Measurements from ENCODE around the gene EVA1C. TPM values are rescaled to one million over a fixed set of nuclear protein-coding genes. Genes with fewer than 3 reads are reported as not detected.
A peak's percentile ranks its signal among the peaks of the same experiment; 100 is the strongest.
"Not testable (repeated sequence)": the region's sequence is repeated elsewhere in the genome, so short reads cannot be mapped to it uniquely, and the experiment has no call there.

The EVA1C gene
- total and polyA plus RNA-seq, 2 experiments from 2014 or later, result 2.2 to 3.4 TPM

DNA sequence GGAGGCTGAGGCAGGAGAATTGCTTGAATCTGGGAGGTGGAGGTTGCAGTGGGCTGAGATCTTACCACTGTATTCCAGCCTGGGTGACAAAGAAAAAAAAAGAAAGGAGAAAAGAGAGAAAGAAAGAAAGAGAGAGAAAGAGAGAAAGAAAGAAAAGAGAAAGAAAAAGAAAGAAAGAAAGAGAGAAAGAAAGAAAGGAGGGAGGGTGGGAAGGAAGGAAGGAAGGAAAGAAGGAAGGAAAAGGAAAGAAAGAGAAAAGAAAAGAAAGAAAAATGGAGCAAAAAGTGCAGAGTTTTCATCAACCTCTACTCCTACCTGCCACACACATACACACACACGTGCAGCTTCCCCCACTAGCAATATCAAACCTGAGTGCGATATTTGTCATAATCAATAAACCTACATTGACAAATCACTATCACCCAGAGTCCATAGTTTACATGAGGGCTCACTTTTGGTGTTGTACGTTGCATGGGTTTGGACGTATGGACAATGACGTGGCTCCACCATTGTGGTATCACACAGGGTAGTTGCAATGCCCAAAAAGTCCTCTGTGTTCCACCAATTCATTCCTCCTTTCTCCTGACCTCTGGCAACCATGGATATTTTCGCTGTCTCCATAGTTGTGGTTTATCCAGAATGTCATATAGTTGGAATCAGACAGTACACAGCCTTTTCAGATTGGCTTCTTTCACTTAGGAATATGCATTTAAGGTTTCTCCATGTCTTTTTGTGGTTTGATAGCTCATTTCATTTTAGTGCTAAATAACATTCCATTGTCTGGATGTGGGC lies 36.5 kb downstream of the EVA1C start:
- Histone ChIP-seq H3K4me2 (no peak overlapping the region), H3K4me3 (no peak overlapping the region), H3K36me3 (replicated peaks; ENCODE audit: insufficient read depth, low read depth) (no peaks in the 10 kb centered on the region), H4K20me1 (ENCODE audit: insufficient read depth, poor library complexity, severe bottlenecking) (no peaks in the 10 kb centered on the region), H2AFZ (no peak overlapping the region), H3K79me2 (no peaks in the 10 kb centered on the region), H3K4me1 (ENCODE audit: insufficient read depth) (no peaks in the 10 kb centered on the region), H3K27me3 (no peaks in the 10 kb centered on the region), H3K9me3 (ENCODE audit: low read depth) (no peaks in the 10 kb centered on the region), H3K27ac (no peak overlapping the region), H3K9me2 (replicated peaks; ENCODE audit: insufficient read depth) (no peaks in the 10 kb centered on the region)
- no peak for DNase-seq (ENCODE audit: low spot score)
- TF ChIP-seq CTCF (IDR thresholded peaks at IDR 0.05; ENCODE audit: poor library complexity) (no peak), EZH2 (IDR thresholded peaks at IDR 0.05; ENCODE audit: borderline replicate concordance) (no peak), EZH2phosphoT487 (IDR thresholded peaks at IDR 0.05; ENCODE audit: low read depth, severe bottlenecking, unreplicated experiment) (no peak)
- 94% methylated on average over 6 of the region's 6 CpGs for WGBS (ENCODE audit: low lambda C conversion rate, missing lambda C conversion rate)

GRCh38 chr21:32450881-32451701 lies 38.6 kb downstream of the EVA1C start:
- H3K27me3 ChIP-seq; H3K9me3 ChIP-seq (ENCODE audit: low read depth); H3K36me3 ChIP-seq (replicated peaks; ENCODE audit: insufficient read depth, low read depth); H2AFZ ChIP-seq; H4K20me1 ChIP-seq (ENCODE audit: insufficient read depth, poor library complexity, severe bottlenecking); H3K4me2 ChIP-seq; H3K9me2 ChIP-seq (replicated peaks; ENCODE audit: insufficient read depth); H3K4me1 ChIP-seq (ENCODE audit: insufficient read depth); DNase-seq (ENCODE audit: low spot score); H3K4me3 ChIP-seq; H3K79me2 ChIP-seq: not testable (repeated sequence)
- WGBS (ENCODE audit: low lambda C conversion rate, missing lambda C conversion rate), result 58% methylated on average over 14 of the region's 14 CpGs
- H3K27ac ChIP-seq, result peak overlapping the region; percentile 74

DNA sequence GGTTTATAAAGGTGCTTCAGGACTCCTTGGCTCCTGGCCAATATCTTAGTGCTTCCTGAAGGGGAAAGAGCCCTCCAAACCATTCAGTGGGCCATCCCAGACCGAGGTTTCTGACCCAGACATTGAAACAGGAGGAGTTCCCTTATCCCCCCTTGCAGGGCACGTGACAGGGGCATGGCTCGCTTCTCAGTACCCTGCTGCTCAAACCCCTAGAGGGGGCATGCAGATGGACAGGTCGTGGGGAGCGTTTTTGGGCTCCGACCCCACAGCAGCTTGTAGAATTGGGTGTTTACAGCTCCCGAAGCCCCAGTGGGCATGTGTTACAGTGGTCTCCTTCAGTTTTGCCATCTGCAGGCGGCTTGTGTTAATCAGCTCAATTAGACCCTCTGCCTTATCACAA lies 39.7 kb downstream of the EVA1C start:
- H3K9me3 ChIP-seq (ENCODE audit: low read depth); H3K4me3 ChIP-seq; H3K9me2 ChIP-seq (replicated peaks; ENCODE audit: insufficient read depth); DNase-seq (ENCODE audit: low spot score); H3K79me2 ChIP-seq; H3K27ac ChIP-seq; H3K4me1 ChIP-seq (ENCODE audit: insufficient read depth); H2AFZ ChIP-seq; H3K4me2 ChIP-seq; H3K27me3 ChIP-seq; H4K20me1 ChIP-seq (ENCODE audit: insufficient read depth, poor library complexity, severe bottlenecking); H3K36me3 ChIP-seq (replicated peaks; ENCODE audit: insufficient read depth, low read depth): not testable (repeated sequence)
- 80% methylated on average over 8 of the region's 8 CpGs for WGBS (ENCODE audit: low lambda C conversion rate, missing lambda C conversion rate)

- DNase-seq (ENCODE audit: low spot score), result no peak
- H3K9me2 ChIP-seq (replicated peaks; ENCODE audit: insufficient read depth), result no peaks in the 10 kb centered on the region
- H3K4me2 ChIP-seq, result no peak overlapping the region
- no peaks in the 10 kb centered on the region for H3K9me3 ChIP-seq (ENCODE audit: low read depth)
- TF ChIP-seq CTCF (IDR thresholded peaks at IDR 0.05; ENCODE audit: poor library complexity), result no peak
- no peak for TF ChIP-seq EZH2 (IDR thresholded peaks at IDR 0.05; ENCODE audit: borderline replicate concordance)
- TF ChIP-seq EZH2phosphoT487 (IDR thresholded peaks at IDR 0.05; ENCODE audit: low read depth, severe bottlenecking, unreplicated experiment), result no peak
- H3K79me2 ChIP-seq, result no peaks in the 10 kb centered on the region
- no peak overlapping the region for H3K4me3 ChIP-seq
- H3K27ac ChIP-seq, result no peak overlapping the region
- H3K4me1 ChIP-seq (ENCODE audit: insufficient read depth), result peaks cover 9% of the 10 kb centered on the region
- H4K20me1 ChIP-seq (ENCODE audit: insufficient read depth, poor library complexity, severe bottlenecking), result no peaks in the 10 kb centered on the region
- WGBS (ENCODE audit: low lambda C conversion rate, missing lambda C conversion rate), result 98% methylated on average over 11 of the region's 11 CpGs
- H3K36me3 ChIP-seq (replicated peaks; ENCODE audit: insufficient read depth, low read depth), result no peaks in the 10 kb centered on the region
- no peaks in the 10 kb centered on the region for H3K27me3 ChIP-seq
- H2AFZ ChIP-seq, result no peak overlapping the region
These were observed 40.1 kb downstream of the EVA1C start for GRCh38 chr21:32452641-32453040.
